Measurements from ENCODE around the gene TMCO4. TPM values are rescaled to one million over a fixed set of nuclear protein-coding genes. Genes with fewer than 3 reads are reported as not detected.
A peak's percentile ranks its signal among the peaks of the same experiment; 100 is the strongest.

The TMCO4 gene
- total RNA-seq, 1 donor from 2014 or later: not detected

- Mint-ChIP-seq H3K4me1 (ENCODE audit: low read depth, unreplicated experiment) (no peaks in the 10 kb centered on the region), H3K36me3 (ENCODE audit: unreplicated experiment) (peaks cover 7% of the 10 kb centered on the region)
Measured at GRCh38 chr1:19665186-19665495, 134.6 kb downstream of the TMCO4 start.

DNA sequence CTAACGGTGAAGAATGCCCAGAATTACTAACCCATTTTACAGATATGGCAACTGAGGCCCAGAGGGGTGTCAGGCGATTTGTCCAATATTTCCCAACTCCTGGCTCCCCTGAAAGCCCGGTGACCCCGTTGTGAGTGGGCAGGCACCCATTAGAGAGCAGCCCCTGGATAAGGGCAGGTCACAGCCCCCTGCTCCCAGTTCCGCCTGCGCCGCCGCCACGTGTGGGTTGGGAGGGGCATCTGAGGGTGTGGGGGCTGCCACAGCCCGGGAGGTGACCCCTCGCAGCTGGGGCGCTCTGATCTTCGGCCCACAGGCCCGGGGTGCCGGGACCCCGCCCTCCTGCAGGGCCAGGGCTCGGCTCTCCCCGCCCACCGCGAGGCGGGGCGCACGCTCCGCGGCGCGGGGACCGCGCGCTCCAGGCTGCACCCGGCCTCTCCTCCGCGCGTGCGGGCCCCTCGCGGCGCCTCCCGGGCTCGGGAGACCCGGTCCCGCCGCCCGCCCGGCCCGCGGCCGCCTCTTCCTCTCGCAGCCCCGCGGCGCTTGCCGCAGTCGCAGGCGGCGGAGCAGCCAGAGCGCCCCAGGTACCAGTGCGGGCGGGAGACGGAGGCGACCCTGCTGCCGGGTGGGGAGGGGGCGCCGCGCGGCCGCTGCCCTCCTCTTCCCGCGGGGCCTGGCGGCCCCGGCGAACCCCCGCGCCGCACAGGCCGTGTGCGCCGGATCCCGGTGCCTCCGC, 135.1 kb downstream of the TMCO4 start, which contains the start of gene HTR6:
Gene HTR6 (plus strand): TSS at position 423 of the 733 bp plus-strand sequence. CDS start 879 bp downstream, outside the sequence.
- peaks cover 2% of the 10 kb centered on the region for H3K4me1 Mint-ChIP-seq (ENCODE audit: low read depth, unreplicated experiment)
- H3K27ac Mint-ChIP-seq (ENCODE audit: unreplicated experiment): no peak within 1 kb of the TSS
- DNase-seq: no peak
- H3K27me3 Mint-ChIP-seq (ENCODE audit: unreplicated experiment): peaks cover 26% of the 10 kb centered on the region
- H3K9me3 Mint-ChIP-seq (ENCODE audit: unreplicated experiment): peaks cover 6% of the 10 kb centered on the region
- H3K4me3 Mint-ChIP-seq (ENCODE audit: unreplicated experiment): peak within 1 kb of the TSS; percentile 78
- TF ChIP-seq, protein P1, sequence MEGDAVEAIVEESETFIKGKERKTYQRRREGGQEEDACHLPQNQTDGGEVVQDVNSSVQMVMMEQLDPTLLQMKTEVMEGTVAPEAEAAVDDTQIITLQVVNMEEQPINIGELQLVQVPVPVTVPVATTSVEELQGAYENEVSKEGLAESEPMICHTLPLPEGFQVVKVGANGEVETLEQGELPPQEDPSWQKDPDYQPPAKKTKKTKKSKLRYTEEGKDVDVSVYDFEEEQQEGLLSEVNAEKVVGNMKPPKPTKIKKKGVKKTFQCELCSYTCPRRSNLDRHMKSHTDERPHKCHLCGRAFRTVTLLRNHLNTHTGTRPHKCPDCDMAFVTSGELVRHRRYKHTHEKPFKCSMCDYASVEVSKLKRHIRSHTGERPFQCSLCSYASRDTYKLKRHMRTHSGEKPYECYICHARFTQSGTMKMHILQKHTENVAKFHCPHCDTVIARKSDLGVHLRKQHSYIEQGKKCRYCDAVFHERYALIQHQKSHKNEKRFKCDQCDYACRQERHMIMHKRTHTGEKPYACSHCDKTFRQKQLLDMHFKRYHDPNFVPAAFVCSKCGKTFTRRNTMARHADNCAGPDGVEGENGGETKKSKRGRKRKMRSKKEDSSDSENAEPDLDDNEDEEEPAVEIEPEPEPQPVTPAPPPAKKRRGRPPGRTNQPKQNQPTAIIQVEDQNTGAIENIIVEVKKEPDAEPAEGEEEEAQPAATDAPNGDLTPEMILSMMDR (IDR thresholded peaks at IDR 0.05; ENCODE audit: partially characterized antibody, unreplicated experiment): no peak
- peaks cover 7% of the 10 kb centered on the region for H3K36me3 Mint-ChIP-seq (ENCODE audit: unreplicated experiment)

More at GRCh38 chr1:19665186-19665495, 134.6 kb downstream of the TMCO4 start:
- peaks cover 6% of the 10 kb centered on the region for H3K9me3 Mint-ChIP-seq (ENCODE audit: unreplicated experiment)
- no peak overlapping the region for H3K27ac Mint-ChIP-seq (ENCODE audit: unreplicated experiment)
- TF ChIP-seq, protein P1 (IDR thresholded peaks at IDR 0.05; ENCODE audit: partially characterized antibody, unreplicated experiment): no peak
- H3K4me3 Mint-ChIP-seq (ENCODE audit: unreplicated experiment): peak overlapping the region; percentile 34
- H3K27me3 Mint-ChIP-seq (ENCODE audit: unreplicated experiment): peaks cover 30% of the 10 kb centered on the region
- DNase-seq: no peak

GRCh38 chr1:19662313-19662712, 137.4 kb downstream of the TMCO4 start:
- peaks cover 7% of the 10 kb centered on the region for H3K36me3 Mint-ChIP-seq (ENCODE audit: unreplicated experiment)
- H3K27me3 Mint-ChIP-seq (ENCODE audit: unreplicated experiment): peaks cover 17% of the 10 kb centered on the region
- H3K4me1 Mint-ChIP-seq (ENCODE audit: low read depth, unreplicated experiment): peaks cover 5% of the 10 kb centered on the region

DNA sequence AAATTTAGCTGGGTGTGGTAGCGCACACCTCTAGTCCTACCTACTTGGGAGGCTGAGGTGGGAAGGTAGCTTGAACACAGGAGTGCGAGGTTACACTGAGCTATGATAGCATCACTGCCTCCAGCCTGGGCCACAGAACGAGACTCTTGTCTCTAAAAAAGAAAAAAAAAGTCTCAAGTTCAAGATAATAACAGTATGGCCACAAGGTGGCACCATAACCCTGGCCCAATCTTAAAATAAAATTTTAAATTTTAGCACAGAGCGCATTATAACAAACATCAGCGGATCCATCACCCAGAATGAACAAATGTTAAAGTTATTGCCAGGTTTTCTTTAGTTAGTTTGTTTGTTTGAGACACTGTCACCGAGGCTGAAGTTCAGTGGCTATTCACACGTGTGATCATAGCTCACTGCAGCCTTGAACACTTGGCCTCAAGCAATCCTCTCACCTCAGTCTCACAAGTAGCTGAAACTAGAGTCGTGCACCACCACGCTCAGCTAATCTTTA, 137.9 kb downstream of the TMCO4 start:
- no peak overlapping the region for H3K4me3 Mint-ChIP-seq (ENCODE audit: unreplicated experiment)

More at GRCh38 chr1:19662313-19662712, 137.4 kb downstream of the TMCO4 start:
- DNase-seq: no peak
- Mint-ChIP-seq H3K9me3 (ENCODE audit: unreplicated experiment) (peaks cover 6% of the 10 kb centered on the region), H3K27ac (ENCODE audit: unreplicated experiment) (no peak overlapping the region), H3K4me3 (ENCODE audit: unreplicated experiment) (no peak overlapping the region)
- TF ChIP-seq, protein P1 (IDR thresholded peaks at IDR 0.05; ENCODE audit: partially characterized antibody, unreplicated experiment): no peak

More for the DNA sequence above, 137.9 kb downstream of the TMCO4 start:
- no peak for DNase-seq
- TF ChIP-seq, protein P1 (IDR thresholded peaks at IDR 0.05; ENCODE audit: partially characterized antibody, unreplicated experiment): peak; percentile 93
- H3K27me3 Mint-ChIP-seq (ENCODE audit: unreplicated experiment): peaks cover 13% of the 10 kb centered on the region
- H3K4me1 Mint-ChIP-seq (ENCODE audit: low read depth, unreplicated experiment): peaks cover 5% of the 10 kb centered on the region
- H3K9me3 Mint-ChIP-seq (ENCODE audit: unreplicated experiment): peaks cover 4% of the 10 kb centered on the region
- H3K27ac Mint-ChIP-seq (ENCODE audit: unreplicated experiment): no peak overlapping the region
- H3K36me3 Mint-ChIP-seq (ENCODE audit: unreplicated experiment): peaks cover 2% of the 10 kb centered on the region
